Panc1 (cell line): ENCODE measurements around the gene TRIL. TPM values are rescaled to one million over a fixed set of nuclear protein-coding genes. Genes with fewer than 3 reads are reported as not detected.

ENCODE experiments used
- ATAC-seq: fragments of 200-7000 bp; cut with Tn5 transposase; 2 replicates; pipeline ENCODE4 v1.9.1; 2020; ENCODE audit warnings: mild to moderate bottlenecking, moderate library complexity
- BruUV-seq: library from RNA; stranded (reverse); fragments of 400-500 nt; replicated peaks from 2 replicates; lab custom pipeline; 2021; lab: Mats Ljungman, UMichigan
- CTCF ChIA-PET: fragments of 300-600 bp; sonication (Branson Sonifier 250); formaldehyde crosslinking; loops from one replicate; lab custom pipeline; 2022; ENCODE audit warnings: antibody characterized with exemption; lab: Charles Lee
- POLR2A ChIA-PET: fragments of 300-600 bp; sonication (Branson Sonifier 250); formaldehyde crosslinking; loops from one replicate; lab custom pipeline; 2022; ENCODE audit warnings: antibody characterized with exemption; lab: Charles Lee
- DNase-seq: peaks from one replicate; pipeline ENCODE4 v3.0.0-alpha.2; 2010; ENCODE audit warnings: low read depth, low spot score
- H3K27ac ChIP-seq: 2 replicates; pipeline ENCODE4 v1.5.1; 2011; ENCODE audit warnings: mild to moderate bottlenecking, low read length, inconsistent platforms
- H3K27me3 ChIP-seq: fragments of 200-500 bp; sonication (Bioruptor generic); 2 replicates; pipeline ENCODE4 v1.6.0; 2014; ENCODE audit warnings: low read length, inconsistent platforms; ENCODE audit not compliant: control insufficient read depth, insufficient read depth
- H3K36me3 ChIP-seq: fragments of 200-500 bp; sonication (Bioruptor generic); 2 replicates; pipeline ENCODE4 v1.5.1; 2014; ENCODE audit warnings: inconsistent platforms, mild to moderate bottlenecking, low read length, moderate library complexity; ENCODE audit not compliant: control insufficient read depth, insufficient read depth
- H3K4me1 ChIP-seq: 2 replicates; pipeline ENCODE4 v1.5.1; 2011; ENCODE audit warnings: inconsistent platforms, mild to moderate bottlenecking, low read length, moderate library complexity; ENCODE audit not compliant: control insufficient read depth, insufficient read depth
- H3K4me3 ChIP-seq, 2 experiments: 2 replicates each; pipeline ENCODE4 v1.5.1; 2011 to 2012; ENCODE audit warnings: low read depth in 2 of 2, low read length in 2 of 2, mild to moderate bottlenecking in 2 of 2, inconsistent platforms in 1 of 2, moderate library complexity in 1 of 2
- H3K9me3 ChIP-seq: fragments of 200-500 bp; sonication (Bioruptor generic); 2 replicates; pipeline ENCODE4 v1.5.1; 2014; ENCODE audit warnings: low read depth, mild to moderate bottlenecking, inconsistent platforms, low read length, moderate library complexity; ENCODE audit not compliant: control insufficient read depth, insufficient read depth
- CTCF ChIP-seq: fragments of 450-650 bp; IDR thresholded peaks from 2 replicates; pipeline ENCODE4 v1.5.1; 2017; ENCODE audit warnings: mild to moderate bottlenecking
- POLR2AphosphoS5 ChIP-seq: IDR thresholded peaks from 2 replicates; pipeline ENCODE4 v1.6.1; 2012; ENCODE audit warnings: mild to moderate bottlenecking, low read depth, low read length, moderate library complexity
- REST ChIP-seq, 2 experiments: IDR thresholded peaks; 2 replicates each; pipeline ENCODE4 v1.6.1; 2011 to 2012; ENCODE audit warnings: low read depth in 2 of 2, control low read depth in 1 of 2, low read length in 1 of 2, mild to moderate bottlenecking in 1 of 2, moderate library complexity in 1 of 2; ENCODE audit not compliant: insufficient read depth in 1 of 2
- SIN3A ChIP-seq: IDR thresholded peaks from 2 replicates; pipeline ENCODE4 v1.6.1; 2012; ENCODE audit warnings: low read depth, mild to moderate bottlenecking, low read length, moderate library complexity, borderline replicate concordance; ENCODE audit not compliant: insufficient read depth
- TCF7L2 ChIP-seq: IDR thresholded peaks from 2 replicates; pipeline ENCODE4 v1.6.1; 2011; ENCODE audit warnings: mild to moderate bottlenecking, low read depth, low read length, inconsistent platforms
- in situ Hi-C: cut with HindIII; loops from 2 replicates; pipeline ENCODE4 v1.10.0; 2016; ENCODE audit warnings: low sequenced_read_pairs, low pct_unique_long_range_greater_than_20kb
- intact Hi-C: fragments of 100-400 bp; cut with micrococcal nuclease; formaldehyde crosslinking; loops from one replicate; pipeline ENCODE4 v1.10.0; 2022; ENCODE audit not compliant: unreplicated experiment
- total RNA-seq: library from RNA; stranded (reverse); gene quantifications from one replicate; pipeline ENCODE4 v1.2.1, GENCODE V29; 2021; ENCODE audit not compliant: unreplicated experiment

Gene TRIL
- total RNA-seq, 1 experiment from 2014 or later: not detected

DNA sequence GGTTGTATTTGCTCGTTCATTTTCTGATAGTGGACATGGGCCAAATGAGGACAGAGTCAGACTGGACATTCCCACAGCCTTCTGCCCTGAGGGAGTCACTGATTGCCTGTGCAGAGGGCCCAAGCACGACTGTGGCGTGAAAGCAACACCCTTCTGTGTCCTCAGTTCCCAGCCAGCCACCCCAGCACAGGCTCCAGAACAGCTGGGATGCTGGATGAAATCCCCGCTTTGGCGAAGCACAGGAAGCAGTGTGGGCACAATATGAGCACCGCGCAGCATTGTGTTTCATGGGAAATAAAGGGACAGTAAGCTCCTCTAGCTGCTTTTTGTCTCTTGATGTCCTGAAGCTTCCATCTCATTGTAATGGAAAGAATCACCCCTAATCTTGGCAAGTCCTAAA is 20.5 kb downstream of the TRIL start:
- in situ Hi-C loops: no loop called here
- no peaks in the 10 kb centered on the region; the same call in 1 of the 2 replicates for H3K27me3 ChIP-seq
- ATAC-seq (no peak), DNase-seq (no peak)
- no peaks in the 10 kb centered on the region for H3K4me1 ChIP-seq
- H3K9me3 ChIP-seq: no peaks in the 10 kb centered on the region
- BruUV-seq: no TSS peak
- H3K27ac ChIP-seq: no peak overlapping the region
- no peak overlapping the region for H3K4me3 ChIP-seq
- ChIA-PET CTCF (no interaction called here), POLR2A (no interaction called here)
- no peak for TF ChIP-seq TCF7L2
- TF ChIP-seq REST (IDR thresholded peaks at IDR 0.05; ENCODE audit: insufficient read depth in 1 of 2, low read depth in 2 of 2, low read length in 1 of 2): no peak
- TF ChIP-seq SIN3A: no peak
- no peak for TF ChIP-seq CTCF
- TF ChIP-seq POLR2AphosphoS5: no peak
- H3K36me3 ChIP-seq: no peaks in the 10 kb centered on the region
- intact Hi-C loops: no loop called here

DNA sequence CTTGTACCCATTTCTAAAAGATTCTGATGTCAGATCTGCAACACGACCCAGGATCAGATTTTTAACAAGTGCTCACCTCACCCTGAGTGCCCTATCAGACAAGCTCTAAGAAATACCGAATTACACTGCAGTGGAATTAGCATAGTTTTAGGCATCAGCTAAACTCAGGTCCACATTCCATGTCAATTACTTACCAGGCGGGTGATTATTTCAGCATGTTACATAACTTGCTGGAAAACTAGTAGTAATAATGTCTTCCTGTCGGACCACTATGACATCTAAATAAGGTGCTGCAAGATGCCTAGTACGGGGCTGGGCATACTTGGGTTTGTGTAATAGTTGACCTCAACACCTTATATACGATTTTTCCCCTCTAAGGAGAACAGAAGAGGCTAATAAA is 21.0 kb downstream of the TRIL start:
- ATAC-seq: no peak
- no TSS peak for BruUV-seq
- intact Hi-C loops (no loop called here), in situ Hi-C loops (no loop called here)
- no peak for DNase-seq
- H3K9me3 ChIP-seq: no peaks in the 10 kb centered on the region
- no peaks in the 10 kb centered on the region for H3K4me1 ChIP-seq
- no peak overlapping the region for H3K27ac ChIP-seq
- ChIA-PET CTCF (no interaction called here), POLR2A (no interaction called here)
- H3K4me3 ChIP-seq: no peak overlapping the region
- H3K36me3 ChIP-seq: no peaks in the 10 kb centered on the region
- TF ChIP-seq SIN3A (no peak), TCF7L2 (no peak), POLR2AphosphoS5 (no peak), REST (IDR thresholded peaks at IDR 0.05; ENCODE audit: insufficient read depth in 1 of 2, low read depth in 2 of 2, low read length in 1 of 2) (no peak), CTCF (no peak)
- H3K27me3 ChIP-seq: no peaks in the 10 kb centered on the region; the same call in 1 of the 2 replicates
